ENCODE results near the gene PPM1F. TPM values are rescaled to one million over a fixed set of nuclear protein-coding genes. Genes with fewer than 3 reads are reported as not detected.
"Not testable (repeated sequence)": the region's sequence is repeated elsewhere in the genome, so short reads cannot be mapped to it uniquely, and the experiment has no call there.

Gene PPM1F
- total RNA-seq, 2 experiments from 2014 or later = 15.3 to 15.7 TPM

DNA sequence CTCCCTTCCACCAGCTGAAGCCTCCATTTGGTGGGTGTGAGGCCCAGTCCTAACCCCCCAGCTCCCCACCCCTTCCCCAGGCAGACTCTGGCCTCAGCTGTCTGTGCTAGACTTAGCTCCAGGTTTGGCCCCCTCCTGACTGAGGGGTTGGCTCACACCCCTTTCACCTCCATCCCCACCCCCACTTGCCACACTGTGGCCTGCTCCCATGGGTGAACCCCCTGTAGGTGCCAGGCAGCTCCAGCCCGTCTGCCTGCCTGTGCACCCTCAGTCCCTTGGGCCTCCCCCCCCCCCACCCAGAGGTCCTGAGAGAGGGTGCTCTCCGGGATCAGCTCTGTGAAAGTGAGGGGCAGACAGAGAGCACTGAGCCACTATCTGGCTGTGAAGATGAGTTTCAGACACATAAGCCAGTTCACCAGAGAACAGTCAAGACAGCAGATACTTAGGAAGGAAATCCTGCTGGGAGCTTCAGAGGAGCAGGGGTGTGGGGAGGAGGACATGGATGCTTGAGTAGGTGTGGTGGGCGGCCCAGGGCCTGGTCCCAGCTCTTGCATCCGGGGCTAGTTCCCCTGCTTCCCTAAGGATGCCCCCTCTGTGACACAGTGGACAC is 36.2 kb downstream of the PPM1F start:
- DNase-seq = no peak
- POLR2A ChIA-PET = no interaction called here
- no peak overlapping the region for H3K4me3 Mint-ChIP-seq
- ATAC-seq = no peak
- no peak overlapping the region for H3K27ac Mint-ChIP-seq
- no peaks in the 10 kb centered on the region for H3K9me3 Mint-ChIP-seq (ENCODE audit: insufficient read depth)
- CTCF ChIA-PET = interaction anchor here (2.8 kb wide), 1 partner anchor 22 kb away, joined by 7 read pairs; no protein-coding TSS in a partner anchor
- H3K27me3 Mint-ChIP-seq (ENCODE audit: low read depth) = no peaks in the 10 kb centered on the region
- H3K4me1 Mint-ChIP-seq (ENCODE audit: low read depth) = no peaks in the 10 kb centered on the region
- no peaks in the 10 kb centered on the region for H3K36me3 Mint-ChIP-seq (ENCODE audit: low read depth)

- Mint-ChIP-seq H3K27ac (no peak overlapping the region), H3K9me3 (ENCODE audit: insufficient read depth) (no peaks in the 10 kb centered on the region), H3K4me3 (no peak overlapping the region), H3K36me3 (ENCODE audit: low read depth) (no peaks in the 10 kb centered on the region), H3K4me1 (ENCODE audit: low read depth) (no peaks in the 10 kb centered on the region), H3K27me3 (ENCODE audit: low read depth) (no peaks in the 10 kb centered on the region)
- DNase-seq = no peak
- CTCF ChIA-PET = interaction anchor here (1.4 to 2.8 kb wide), 2 partner anchors 23 to 56 kb away, joined by 3 to 7 read pairs; no protein-coding TSS in a partner anchor
- POLR2A ChIA-PET = interaction anchor here (0.6 kb wide), 1 partner anchor 236 kb away, joined by 5 read pairs; no protein-coding TSS in a partner anchor
- no peak for ATAC-seq
Measured at GRCh38 chr22:21915624-21916308, 36.9 kb downstream of the PPM1F start.

DNA sequence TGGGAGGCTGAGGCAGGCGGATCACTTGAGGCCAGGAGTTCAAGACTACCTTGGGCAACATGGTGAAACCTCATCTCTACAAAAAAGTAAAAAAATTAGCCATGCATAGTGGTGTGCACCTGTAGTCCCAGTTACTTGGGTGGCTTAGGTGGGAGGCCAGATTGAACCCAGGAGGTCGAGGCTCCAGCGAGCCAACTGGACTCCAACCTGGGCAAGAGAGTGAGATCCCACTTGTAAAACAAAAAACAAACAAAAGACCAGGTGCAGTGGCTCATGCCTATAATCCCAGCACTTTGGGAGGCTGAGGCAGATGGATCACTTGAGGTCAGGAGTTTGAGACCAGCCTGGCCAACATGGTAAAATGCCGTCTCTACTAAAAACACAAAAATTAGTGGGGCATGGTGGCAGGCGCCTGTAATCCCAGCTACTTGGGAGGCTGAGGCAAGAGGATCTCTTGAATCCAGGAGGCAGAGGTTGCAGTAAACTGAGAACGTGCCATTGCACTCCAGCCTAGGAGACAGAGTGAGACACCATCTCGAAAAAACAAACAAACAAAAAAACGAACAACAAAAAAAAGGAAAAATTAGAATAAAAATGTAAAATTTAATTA is 38.5 kb downstream of the PPM1F start:
- not testable (repeated sequence) for H3K36me3 Mint-ChIP-seq (ENCODE audit: low read depth)

DNA sequence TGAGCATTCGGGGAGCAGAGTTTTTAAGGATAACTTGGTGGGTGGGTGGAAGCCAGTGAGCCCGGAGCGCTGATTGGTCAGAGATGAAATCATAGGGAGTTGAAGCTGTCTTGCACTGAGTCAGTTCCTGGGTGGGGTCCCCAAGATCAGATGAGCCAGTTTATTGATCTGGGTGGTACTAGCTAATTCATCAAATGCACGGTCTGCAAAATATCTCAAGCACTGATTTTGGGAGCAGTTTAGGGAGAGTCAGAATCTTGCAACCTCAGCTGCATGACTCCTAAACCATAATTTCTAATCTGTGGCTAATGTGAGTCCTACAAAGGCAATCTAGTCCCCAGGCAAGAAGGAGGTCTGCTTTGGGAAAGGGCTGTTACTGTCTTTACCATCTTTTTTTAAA is 42.3 kb downstream of the PPM1F start:
- H3K9me3 Mint-ChIP-seq (ENCODE audit: insufficient read depth); H3K4me1 Mint-ChIP-seq (ENCODE audit: low read depth); H3K27ac Mint-ChIP-seq; POLR2A ChIA-PET; H3K36me3 Mint-ChIP-seq (ENCODE audit: low read depth); ATAC-seq; H3K4me3 Mint-ChIP-seq; H3K27me3 Mint-ChIP-seq (ENCODE audit: low read depth); CTCF ChIA-PET; DNase-seq: not testable (repeated sequence)

More for the DNA sequence above, 38.5 kb downstream of the PPM1F start:
- H3K27ac Mint-ChIP-seq; POLR2A ChIA-PET; H3K4me3 Mint-ChIP-seq; ATAC-seq; H3K4me1 Mint-ChIP-seq (ENCODE audit: low read depth); CTCF ChIA-PET; DNase-seq; H3K9me3 Mint-ChIP-seq (ENCODE audit: insufficient read depth); H3K27me3 Mint-ChIP-seq (ENCODE audit: low read depth): not testable (repeated sequence)

GRCh38 chr22:21909871-21910270 is 42.8 kb downstream of the PPM1F start:
- ChIA-PET CTCF (no interaction called here), POLR2A (no interaction called here)
- Mint-ChIP-seq H3K4me3 (no peak overlapping the region), H3K27ac (no peak overlapping the region), H3K9me3 (ENCODE audit: insufficient read depth) (no peaks in the 10 kb centered on the region), H3K27me3 (ENCODE audit: low read depth) (no peaks in the 10 kb centered on the region), H3K4me1 (ENCODE audit: low read depth) (no peaks in the 10 kb centered on the region), H3K36me3 (ENCODE audit: low read depth) (no peaks in the 10 kb centered on the region)
- no peak for DNase-seq
- ATAC-seq = no peak

- Mint-ChIP-seq H3K36me3 (ENCODE audit: low read depth) (no peaks in the 10 kb centered on the region), H3K4me3 (no peak overlapping the region), H3K4me1 (ENCODE audit: low read depth) (no peaks in the 10 kb centered on the region), H3K9me3 (ENCODE audit: insufficient read depth) (no peaks in the 10 kb centered on the region), H3K27ac (no peak overlapping the region), H3K27me3 (ENCODE audit: low read depth) (no peaks in the 10 kb centered on the region)
- DNase-seq = no peak
- ATAC-seq = no peak
- ChIA-PET POLR2A (no interaction called here), CTCF (interaction anchor here (1.0 kb wide), 1 partner anchor 30 kb away, joined by 3 read pairs; no protein-coding TSS in a partner anchor)
Measured at GRCh38 chr22:21907638-21908522, 44.8 kb downstream of the PPM1F start.

GRCh38 chr22:21905234-21905633 is 47.4 kb downstream of the PPM1F start:
- H3K4me1 Mint-ChIP-seq (ENCODE audit: low read depth); H3K36me3 Mint-ChIP-seq (ENCODE audit: low read depth); POLR2A ChIA-PET; DNase-seq; ATAC-seq; H3K27ac Mint-ChIP-seq; H3K9me3 Mint-ChIP-seq (ENCODE audit: insufficient read depth); CTCF ChIA-PET; H3K27me3 Mint-ChIP-seq (ENCODE audit: low read depth); H3K4me3 Mint-ChIP-seq: not testable (repeated sequence)

- Mint-ChIP-seq H3K27me3 (ENCODE audit: low read depth) (peaks cover 3% of the 10 kb centered on the region), H3K36me3 (ENCODE audit: low read depth) (no peaks in the 10 kb centered on the region), H3K4me1 (ENCODE audit: low read depth) (no peaks in the 10 kb centered on the region), H3K4me3 (no peak overlapping the region), H3K27ac (no peak overlapping the region), H3K9me3 (ENCODE audit: insufficient read depth) (no peaks in the 10 kb centered on the region)
- no peak for DNase-seq
- CTCF ChIA-PET = no interaction called here
- POLR2A ChIA-PET = no interaction called here
- no peak for ATAC-seq
Measured at GRCh38 chr22:21904250-21904789, 48.3 kb downstream of the PPM1F start.

GRCh38 chr22:21903283-21903682 is 49.4 kb downstream of the PPM1F start:
- no peaks in the 10 kb centered on the region for H3K9me3 Mint-ChIP-seq (ENCODE audit: insufficient read depth)
- H3K27ac Mint-ChIP-seq = no peak overlapping the region
- H3K4me3 Mint-ChIP-seq = no peak overlapping the region
- DNase-seq = no peak
- CTCF ChIA-PET = no interaction called here
- no peaks in the 10 kb centered on the region for H3K4me1 Mint-ChIP-seq (ENCODE audit: low read depth)
- no peaks in the 10 kb centered on the region for H3K36me3 Mint-ChIP-seq (ENCODE audit: low read depth)
- POLR2A ChIA-PET = no interaction called here
- no peak for ATAC-seq
- H3K27me3 Mint-ChIP-seq (ENCODE audit: low read depth) = peaks cover 3% of the 10 kb centered on the region

- ATAC-seq = no peak
Measured at GRCh38 chr22:21902296-21903087, 50.2 kb downstream of the PPM1F start.

DNA sequence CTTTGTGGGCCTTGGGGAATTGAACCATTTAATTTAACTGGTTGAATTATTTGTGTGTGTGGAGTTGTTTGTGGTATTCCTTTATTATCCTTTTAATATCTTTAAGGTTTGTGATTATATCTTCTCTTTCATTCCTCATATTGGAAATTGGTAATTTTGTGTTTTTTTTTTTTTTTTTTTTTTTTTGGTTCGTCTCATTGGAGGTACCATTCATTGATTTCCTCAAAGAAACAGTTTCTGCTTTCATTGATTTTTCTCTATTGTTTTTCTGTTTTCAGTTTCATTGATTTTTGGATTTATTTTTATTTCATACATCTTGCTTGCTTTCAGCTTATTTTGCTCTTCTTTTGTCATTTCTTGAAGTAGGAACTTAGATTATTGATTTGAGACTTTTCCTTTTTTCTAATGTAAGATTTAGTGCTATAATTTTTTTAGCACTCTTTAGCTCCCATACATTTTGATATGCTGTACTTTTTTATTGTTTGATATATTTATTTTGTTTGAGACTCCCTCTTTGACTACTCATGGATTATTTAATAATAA is 54.2 kb downstream of the PPM1F start:
- ChIA-PET POLR2A (interaction anchor here (0.6 kb wide), 1 partner anchor 53 kb away, joined by 3 read pairs; no protein-coding TSS in a partner anchor), CTCF (interaction anchor here (1.7 kb wide), 1 partner anchor 39 kb away, joined by 6 read pairs; no protein-coding TSS in a partner anchor)
- ATAC-seq = no peak
- Mint-ChIP-seq H3K27ac (no peak overlapping the region), H3K36me3 (ENCODE audit: low read depth) (no peaks in the 10 kb centered on the region), H3K9me3 (ENCODE audit: insufficient read depth) (no peaks in the 10 kb centered on the region), H3K4me1 (ENCODE audit: low read depth) (no peaks in the 10 kb centered on the region), H3K27me3 (ENCODE audit: low read depth) (peaks cover 7% of the 10 kb centered on the region), H3K4me3 (no peak overlapping the region)
- no peak for DNase-seq

More at GRCh38 chr22:21902296-21903087, 50.2 kb downstream of the PPM1F start:
- POLR2A ChIA-PET = interaction anchor here (0.6 kb wide), 1 partner anchor 120 kb away, joined by 3 read pairs; no protein-coding TSS in a partner anchor
- Mint-ChIP-seq H3K27me3 (ENCODE audit: low read depth) (peaks cover 3% of the 10 kb centered on the region), H3K27ac (no peak overlapping the region), H3K36me3 (ENCODE audit: low read depth) (no peaks in the 10 kb centered on the region), H3K4me1 (ENCODE audit: low read depth) (no peaks in the 10 kb centered on the region), H3K9me3 (ENCODE audit: insufficient read depth) (no peaks in the 10 kb centered on the region), H3K4me3 (no peak overlapping the region)
- CTCF ChIA-PET = no interaction called here
- DNase-seq = no peak
